ENCODE results near the gene DDX31. TPM values are rescaled to one million over a fixed set of nuclear protein-coding genes. Genes with fewer than 3 reads are reported as not detected.

The DDX31 gene
- total and polyA plus RNA-seq, 9 donors = 8.3 to 13.2 (median 9.0) TPM

GRCh38 chr9:132584601-132585560 lies 84.9 kb downstream of the DDX31 start:
- no peak for DNase-seq
- H3K27ac ChIP-seq (ENCODE audit: low read length) = no peak overlapping the region
- no peak overlapping the region for H3K4me3 ChIP-seq (ENCODE audit: low read length)
- no peaks in the 10 kb centered on the region for H3K36me3 ChIP-seq (ENCODE audit: control insufficient read depth, insufficient read depth, low read length)
- WGBS (ENCODE audit: insufficient coverage) = 3% methylated on average over 16 of the region's 30 CpGs
- H3K9me3 ChIP-seq (replicated peaks; ENCODE audit: control insufficient read depth, low read depth, low read length) = no peaks in the 10 kb centered on the region
- H3K4me1 ChIP-seq (ENCODE audit: control insufficient read depth, insufficient read depth, low read length) = peaks cover 10% of the 10 kb centered on the region
- peaks cover 99% of the 10 kb centered on the region for H3K27me3 ChIP-seq (ENCODE audit: control insufficient read depth, insufficient read depth, low read length)

DNA sequence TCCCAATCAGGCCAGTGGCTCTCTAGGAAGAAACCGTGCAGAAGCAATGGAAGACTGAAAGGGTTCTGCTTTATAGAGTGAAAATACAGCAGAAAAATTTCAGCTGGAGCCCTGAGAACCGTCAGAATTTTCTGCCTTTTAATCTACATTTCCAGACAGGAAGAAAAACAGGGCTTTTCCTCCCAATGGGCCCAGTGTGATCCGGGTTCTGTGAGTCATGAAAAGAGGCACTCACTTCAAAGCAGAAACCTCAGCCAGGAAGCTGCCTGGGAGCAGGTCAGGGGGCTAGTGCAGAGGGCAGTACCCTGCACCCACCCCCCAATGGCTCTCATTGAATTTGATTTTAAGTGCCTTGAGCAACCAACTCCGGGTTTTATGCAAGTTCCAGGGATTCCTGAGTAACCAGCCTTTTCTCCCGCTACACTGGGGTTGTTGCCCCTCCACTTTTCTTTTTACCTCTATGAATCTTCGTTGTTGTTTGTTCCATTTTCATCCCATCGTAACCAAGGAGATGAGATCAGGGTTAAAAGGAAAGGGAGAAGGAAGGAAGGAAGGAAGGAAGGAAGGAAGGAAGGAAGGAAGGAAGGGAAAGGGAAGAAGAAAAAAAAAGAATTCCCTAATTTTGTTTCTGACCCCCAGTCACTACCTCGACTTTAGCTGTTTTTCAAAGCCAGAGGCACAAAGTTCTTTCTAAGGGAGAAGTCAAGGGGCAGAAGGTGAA lies 86.0 kb downstream of the DDX31 start:
- WGBS (ENCODE audit: insufficient coverage) = 0% methylated on average over 2 of the region's 8 CpGs
- no peak for DNase-seq
- no peak overlapping the region for H3K27ac ChIP-seq (ENCODE audit: low read length)
- peaks cover 8% of the 10 kb centered on the region for H3K4me1 ChIP-seq (ENCODE audit: control insufficient read depth, insufficient read depth, low read length)
- peaks cover 99% of the 10 kb centered on the region for H3K27me3 ChIP-seq (ENCODE audit: control insufficient read depth, insufficient read depth, low read length)
- H3K4me3 ChIP-seq (ENCODE audit: low read length) = no peak overlapping the region
- no peaks in the 10 kb centered on the region for H3K36me3 ChIP-seq (ENCODE audit: control insufficient read depth, insufficient read depth, low read length)
- no peaks in the 10 kb centered on the region for H3K9me3 ChIP-seq (replicated peaks; ENCODE audit: control insufficient read depth, low read depth, low read length)

GRCh38 chr9:132582786-132583583 lies 86.8 kb downstream of the DDX31 start:
- no peaks in the 10 kb centered on the region for H3K9me3 ChIP-seq (replicated peaks; ENCODE audit: control insufficient read depth, low read depth, low read length)
- WGBS (ENCODE audit: insufficient coverage) = 7% methylated on average over 34 of the region's 37 CpGs
- H3K4me3 ChIP-seq (ENCODE audit: low read length) = no peak overlapping the region
- H3K36me3 ChIP-seq (ENCODE audit: control insufficient read depth, insufficient read depth, low read length) = no peaks in the 10 kb centered on the region
- H3K4me1 ChIP-seq (ENCODE audit: control insufficient read depth, insufficient read depth, low read length) = peaks cover 8% of the 10 kb centered on the region
- DNase-seq = no peak
- H3K27me3 ChIP-seq (ENCODE audit: control insufficient read depth, insufficient read depth, low read length) = peaks cover 99% of the 10 kb centered on the region
- H3K27ac ChIP-seq (ENCODE audit: low read length) = no peak overlapping the region

- peak within 1 kb of the TSS; percentile 31 for H3K4me3 ChIP-seq (ENCODE audit: low read length)
- H3K9me3 ChIP-seq (replicated peaks; ENCODE audit: control insufficient read depth, low read depth, low read length) = no peaks in the 10 kb centered on the region
- no peak within 1 kb of the TSS for H3K27ac ChIP-seq (ENCODE audit: low read length)
- peaks cover 8% of the 10 kb centered on the region for H3K4me1 ChIP-seq (ENCODE audit: control insufficient read depth, insufficient read depth, low read length)
- WGBS (ENCODE audit: insufficient coverage) = under 1% methylated on average over 28 of the region's 36 CpGs
- DNase-seq = no peak
- H3K36me3 ChIP-seq (ENCODE audit: control insufficient read depth, insufficient read depth, low read length) = no peaks in the 10 kb centered on the region
- H3K27me3 ChIP-seq (ENCODE audit: control insufficient read depth, insufficient read depth, low read length) = peaks cover 99% of the 10 kb centered on the region
These were observed 87.5 kb downstream of the DDX31 start, which contains the start of gene BARHL1 for GRCh38 chr9:132582276-132582785. TSS of gene BARHL1 (plus strand) at chr9:132582606. CDS start at chr9:132582798, 192 bp downstream.

DNA sequence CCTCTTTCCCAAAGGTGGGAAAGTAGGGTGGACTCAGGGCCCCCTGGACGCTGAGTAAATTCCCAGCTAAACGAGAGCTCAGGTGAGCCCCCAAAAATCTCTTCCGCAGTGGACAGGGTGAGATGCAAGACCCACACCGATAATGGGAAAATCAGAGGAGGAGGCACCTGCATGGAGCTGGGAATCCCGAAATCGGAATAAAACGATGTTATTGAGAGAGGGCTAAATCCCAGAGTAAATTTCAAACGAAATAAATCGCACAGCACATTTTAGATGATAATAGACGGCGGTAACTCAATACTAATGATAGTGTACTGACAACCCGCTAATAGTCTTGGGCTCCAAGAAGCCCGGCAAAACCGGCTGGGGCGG lies 90.4 kb downstream of the DDX31 start:
- Histone ChIP-seq H3K4me1 (ENCODE audit: control insufficient read depth, insufficient read depth, low read length) (peaks cover 8% of the 10 kb centered on the region), H3K36me3 (ENCODE audit: control insufficient read depth, insufficient read depth, low read length) (no peaks in the 10 kb centered on the region), H3K4me3 (ENCODE audit: low read length) (no peak overlapping the region), H3K9me3 (replicated peaks; ENCODE audit: control insufficient read depth, low read depth, low read length) (no peaks in the 10 kb centered on the region), H3K27ac (ENCODE audit: low read length) (no peak overlapping the region), H3K27me3 (ENCODE audit: control insufficient read depth, insufficient read depth, low read length) (peaks cover 98% of the 10 kb centered on the region)
- DNase-seq = no peak
- WGBS (ENCODE audit: insufficient coverage) = 40% methylated on average over 1 of the region's 15 CpGs

DNA sequence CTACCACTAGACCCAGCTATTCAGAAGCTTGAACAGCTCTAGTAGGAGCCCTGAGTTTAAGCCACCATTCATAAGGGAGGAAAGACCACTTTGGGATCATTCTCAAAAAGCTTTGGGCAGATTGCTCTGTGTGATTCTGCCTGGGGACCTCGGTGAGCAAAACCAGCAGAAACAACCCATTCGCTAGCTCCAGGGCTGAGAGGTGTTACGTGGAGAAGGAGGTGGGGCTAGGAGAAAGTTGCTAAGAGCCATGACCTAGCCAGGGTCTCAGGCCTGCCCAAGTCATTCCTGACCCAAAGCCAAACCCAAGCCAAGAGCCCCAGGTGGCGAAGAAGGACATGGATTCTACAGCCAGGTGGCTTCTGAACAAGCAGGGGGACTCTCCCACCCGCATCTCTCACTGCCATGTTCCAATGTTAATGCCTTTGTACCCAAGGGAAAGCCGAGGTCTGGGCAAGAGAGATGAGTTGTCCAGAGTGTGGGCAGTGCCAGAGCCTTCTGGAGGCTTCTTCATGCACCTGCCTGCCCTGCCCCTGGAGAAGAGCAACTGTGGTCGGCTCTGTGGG lies 91.3 kb downstream of the DDX31 start:
- no peak overlapping the region for H3K27ac ChIP-seq (ENCODE audit: low read length)
- H3K9me3 ChIP-seq (replicated peaks; ENCODE audit: control insufficient read depth, low read depth, low read length) = no peaks in the 10 kb centered on the region
- peaks cover 8% of the 10 kb centered on the region for H3K4me1 ChIP-seq (ENCODE audit: control insufficient read depth, insufficient read depth, low read length)
- no peak overlapping the region for H3K4me3 ChIP-seq (ENCODE audit: low read length)
- DNase-seq = no peak
- peaks cover 91% of the 10 kb centered on the region for H3K27me3 ChIP-seq (ENCODE audit: control insufficient read depth, insufficient read depth, low read length)
- WGBS (ENCODE audit: insufficient coverage) = 52% methylated on average over 2 of the region's 7 CpGs
- no peaks in the 10 kb centered on the region for H3K36me3 ChIP-seq (ENCODE audit: control insufficient read depth, insufficient read depth, low read length)

- H3K36me3 ChIP-seq (ENCODE audit: control insufficient read depth, insufficient read depth, low read length) = no peaks in the 10 kb centered on the region
- H3K9me3 ChIP-seq (replicated peaks; ENCODE audit: control insufficient read depth, low read depth, low read length) = no peaks in the 10 kb centered on the region
- no peak overlapping the region for H3K27ac ChIP-seq (ENCODE audit: low read length)
- peaks cover 8% of the 10 kb centered on the region for H3K4me1 ChIP-seq (ENCODE audit: control insufficient read depth, insufficient read depth, low read length)
- peaks cover 81% of the 10 kb centered on the region for H3K27me3 ChIP-seq (ENCODE audit: control insufficient read depth, insufficient read depth, low read length)
- DNase-seq = no peak
- no peak overlapping the region for H3K4me3 ChIP-seq (ENCODE audit: low read length)
These were observed 92.7 kb downstream of the DDX31 start for GRCh38 chr9:132577119-132577518.

GRCh38 chr9:132575811-132576210 lies 94.0 kb downstream of the DDX31 start:
- Histone ChIP-seq H3K4me1 (ENCODE audit: control insufficient read depth, insufficient read depth, low read length) (no peaks in the 10 kb centered on the region), H3K9me3 (replicated peaks; ENCODE audit: control insufficient read depth, low read depth, low read length) (no peaks in the 10 kb centered on the region), H3K36me3 (ENCODE audit: control insufficient read depth, insufficient read depth, low read length) (no peaks in the 10 kb centered on the region), H3K27me3 (ENCODE audit: control insufficient read depth, insufficient read depth, low read length) (peaks cover 74% of the 10 kb centered on the region), H3K27ac (ENCODE audit: low read length) (no peak overlapping the region), H3K4me3 (ENCODE audit: low read length) (no peak overlapping the region)
- DNase-seq = no peak
- 57% methylated on average over 3 of the region's 5 CpGs for WGBS (ENCODE audit: insufficient coverage)

DNA sequence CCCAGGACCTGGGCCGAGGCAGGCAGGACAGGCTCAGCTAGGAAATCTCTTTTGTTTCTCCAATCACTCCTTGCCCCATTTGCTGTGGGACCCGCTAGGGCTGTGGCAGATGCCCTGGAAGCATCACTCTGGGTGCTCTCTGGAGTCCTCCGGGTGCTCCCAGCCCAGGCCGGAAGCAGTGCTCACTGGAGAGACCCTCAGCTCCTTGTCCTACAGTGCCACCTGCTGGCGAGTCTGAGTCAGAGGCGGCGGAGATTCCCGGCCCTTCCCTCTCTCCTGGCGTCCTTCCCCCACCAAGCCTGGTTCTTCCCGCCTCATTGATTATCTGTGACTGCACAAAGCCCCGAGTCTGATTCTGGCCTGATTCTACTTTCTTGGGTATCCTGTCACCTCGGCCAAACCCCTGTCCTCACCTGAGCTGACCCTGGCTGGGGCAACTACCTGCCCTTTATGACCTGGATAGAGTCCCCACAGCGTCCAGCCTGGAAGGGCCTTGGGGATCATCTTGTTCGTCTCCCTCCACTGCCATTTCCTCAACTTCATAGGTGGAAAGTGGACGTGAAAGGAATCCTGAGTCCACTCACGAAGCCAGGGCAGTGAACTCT lies 94.7 kb downstream of the DDX31 start:
- no peak overlapping the region for H3K4me3 ChIP-seq (ENCODE audit: low read length)
- DNase-seq = peak; percentile 68
- H3K36me3 ChIP-seq (ENCODE audit: control insufficient read depth, insufficient read depth, low read length) = no peaks in the 10 kb centered on the region
- H3K27me3 ChIP-seq (ENCODE audit: control insufficient read depth, insufficient read depth, low read length) = peaks cover 67% of the 10 kb centered on the region
- no peak overlapping the region for H3K27ac ChIP-seq (ENCODE audit: low read length)
- H3K4me1 ChIP-seq (ENCODE audit: control insufficient read depth, insufficient read depth, low read length) = no peaks in the 10 kb centered on the region
- WGBS (ENCODE audit: insufficient coverage) = 6% methylated on average over 12 of the region's 16 CpGs
- no peaks in the 10 kb centered on the region for H3K9me3 ChIP-seq (replicated peaks; ENCODE audit: control insufficient read depth, low read depth, low read length)
